Stimulated activated CD4-positive, alpha-beta T cell treated with anti-CD3 and anti-CD28 coated beads, Interleukin-15, amount 100 ng/mL, for 48 hours (primary cell): ENCODE results near the gene MDM4.
A peak's percentile ranks its signal among the peaks of the same experiment; 100 is the strongest.
"Not testable (repeated sequence)": the region's sequence is repeated elsewhere in the genome, so short reads cannot be mapped to it uniquely, and the experiment has no call there.

ENCODE experiments used
- DNase-seq, 2 donors: peaks; one replicate each; pipeline ENCODE4 v3.0.0-alpha.2; 2020; ENCODE audit warnings: low read depth in 2 of 2

The MDM4 gene, protein sequence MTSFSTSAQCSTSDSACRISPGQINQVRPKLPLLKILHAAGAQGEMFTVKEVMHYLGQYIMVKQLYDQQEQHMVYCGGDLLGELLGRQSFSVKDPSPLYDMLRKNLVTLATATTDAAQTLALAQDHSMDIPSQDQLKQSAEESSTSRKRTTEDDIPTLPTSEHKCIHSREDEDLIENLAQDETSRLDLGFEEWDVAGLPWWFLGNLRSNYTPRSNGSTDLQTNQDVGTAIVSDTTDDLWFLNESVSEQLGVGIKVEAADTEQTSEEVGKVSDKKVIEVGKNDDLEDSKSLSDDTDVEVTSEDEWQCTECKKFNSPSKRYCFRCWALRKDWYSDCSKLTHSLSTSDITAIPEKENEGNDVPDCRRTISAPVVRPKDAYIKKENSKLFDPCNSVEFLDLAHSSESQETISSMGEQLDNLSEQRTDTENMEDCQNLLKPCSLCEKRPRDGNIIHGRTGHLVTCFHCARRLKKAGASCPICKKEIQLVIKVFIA

GRCh38 chr1:204516180-204516879 is at the start of gene MDM4:
MDM4 (plus strand) TSS chr1:204516406; CDS start chr1:204525519, 9,113 bp downstream.
- peak; percentile 94 for DNase-seq

- no peak for DNase-seq
Observed at GRCh38 chr1:204466416-204467405, 49.5 kb upstream of the MDM4 start.

GRCh38 chr1:204468206-204468605 is 48.0 kb upstream of the MDM4 start:
- no peak for DNase-seq

DNA sequence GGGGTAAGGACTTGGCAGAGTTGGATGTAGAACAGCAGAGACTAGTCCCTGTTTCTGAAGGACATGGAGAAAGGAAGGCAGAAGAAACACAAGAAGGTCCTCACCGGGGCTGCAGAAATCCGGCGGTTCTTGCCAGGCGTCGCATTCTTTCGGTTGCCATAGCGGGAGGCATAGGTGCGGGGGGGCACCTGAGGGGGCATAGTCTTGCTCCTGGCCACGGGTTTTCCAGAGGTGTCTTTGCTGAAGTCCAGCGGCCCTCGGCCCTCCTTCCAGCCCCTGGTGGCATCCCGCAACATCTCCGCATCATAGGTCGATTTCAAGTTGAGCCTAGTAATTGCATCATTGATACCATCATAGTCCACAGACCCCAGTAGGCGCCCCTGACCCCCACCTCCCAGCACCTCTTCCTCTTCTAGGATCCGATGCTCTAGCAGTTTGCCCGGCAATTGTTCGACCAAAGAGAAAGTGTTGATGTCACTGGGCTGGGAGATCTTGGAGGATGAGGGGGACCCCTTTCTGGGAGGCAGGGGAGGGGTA is 47.4 kb upstream of the MDM4 start:
- no peak for DNase-seq

DNA sequence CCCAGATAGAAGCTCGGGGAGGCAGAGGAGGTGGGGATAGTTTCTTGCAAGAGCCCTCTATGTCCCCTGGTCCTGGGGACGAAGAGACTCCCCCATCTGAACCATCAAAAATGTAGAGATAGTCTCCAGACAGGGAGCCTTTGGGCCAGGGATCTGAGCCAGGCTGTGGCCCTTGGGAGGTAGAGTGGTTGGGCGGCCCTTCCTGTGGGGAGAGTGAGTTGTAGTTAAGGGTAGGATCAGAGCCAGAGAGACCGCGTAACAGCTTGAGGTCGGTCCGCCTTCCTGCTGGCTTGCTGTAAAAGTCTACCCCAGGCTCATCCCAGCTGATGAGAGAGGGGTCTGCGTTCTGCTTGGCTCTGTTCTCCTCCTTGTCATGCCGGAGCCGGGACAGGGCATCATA is 46.9 kb upstream of the MDM4 start:
- DNase-seq = no peak

DNA sequence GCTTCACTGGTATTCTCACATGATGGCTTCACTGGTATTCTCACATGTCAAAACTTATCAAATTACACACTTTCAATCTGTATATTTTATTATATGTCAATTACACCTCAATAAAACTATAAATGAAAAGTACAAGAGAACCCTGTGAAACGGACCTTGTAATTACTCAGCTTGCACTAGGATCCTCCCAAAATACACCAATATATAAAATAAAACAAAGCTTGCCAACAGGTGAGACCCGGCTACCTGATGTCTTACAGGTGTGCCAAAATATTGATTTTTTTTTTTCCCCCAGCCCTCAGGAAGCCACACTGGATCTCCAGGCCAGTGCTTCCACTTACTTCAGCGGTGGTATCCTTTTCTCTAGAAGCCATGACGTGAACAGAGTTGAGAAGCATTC is 44.5 kb upstream of the MDM4 start:
- no peak for DNase-seq

- no peak for DNase-seq
Observed at GRCh38 chr1:204472660-204473059, 43.5 kb upstream of the MDM4 start.

DNA sequence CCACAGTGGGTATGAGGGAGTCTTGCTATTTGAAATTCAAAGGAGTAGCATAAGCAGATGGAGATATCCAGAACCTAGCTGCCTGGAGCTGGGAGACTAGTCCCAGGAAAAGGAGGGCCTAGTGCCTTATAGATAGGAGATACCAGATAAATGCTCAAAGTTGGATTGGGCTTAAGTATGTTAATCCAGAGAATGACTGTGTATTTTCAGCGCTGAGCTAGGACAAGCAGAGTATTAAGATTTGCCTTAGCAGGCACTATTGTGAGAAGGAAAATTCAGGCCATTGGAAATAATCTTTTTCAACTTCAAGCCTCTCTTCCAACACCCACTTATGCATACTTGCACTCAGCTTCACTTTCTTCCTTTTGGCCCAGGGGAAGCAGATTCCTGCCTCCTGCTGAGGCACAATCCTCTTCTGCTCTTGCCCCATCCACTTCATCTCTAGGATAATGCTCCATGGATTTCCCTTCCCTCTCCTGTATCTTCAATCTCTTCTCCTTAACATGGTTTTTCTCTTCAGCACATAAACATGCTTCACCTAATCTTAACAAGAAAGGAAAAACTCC is 42.7 kb upstream of the MDM4 start:
- no peak for DNase-seq

- no peak for DNase-seq
Observed at GRCh38 chr1:204475656-204476432, 40.4 kb upstream of the MDM4 start.

DNA sequence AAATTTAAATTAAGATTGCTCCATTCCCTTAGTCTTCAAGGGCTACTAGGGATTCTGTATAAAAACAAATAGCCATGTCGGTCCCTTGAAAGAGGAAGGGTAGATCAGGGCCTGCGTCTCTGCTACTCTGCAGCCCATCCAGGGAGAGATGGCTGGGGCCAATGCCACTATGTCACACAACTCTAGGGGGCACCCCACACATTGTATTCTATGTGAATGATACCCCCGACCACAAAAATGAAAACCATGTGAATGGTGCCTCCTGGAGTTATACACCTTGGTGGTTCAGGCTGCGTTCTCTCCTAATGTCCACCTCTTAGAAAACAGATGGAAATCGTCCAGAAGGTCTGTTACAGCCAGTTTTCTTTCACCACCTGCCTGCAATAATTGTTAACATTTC is 39.6 kb upstream of the MDM4 start:
- no peak for DNase-seq

DNA sequence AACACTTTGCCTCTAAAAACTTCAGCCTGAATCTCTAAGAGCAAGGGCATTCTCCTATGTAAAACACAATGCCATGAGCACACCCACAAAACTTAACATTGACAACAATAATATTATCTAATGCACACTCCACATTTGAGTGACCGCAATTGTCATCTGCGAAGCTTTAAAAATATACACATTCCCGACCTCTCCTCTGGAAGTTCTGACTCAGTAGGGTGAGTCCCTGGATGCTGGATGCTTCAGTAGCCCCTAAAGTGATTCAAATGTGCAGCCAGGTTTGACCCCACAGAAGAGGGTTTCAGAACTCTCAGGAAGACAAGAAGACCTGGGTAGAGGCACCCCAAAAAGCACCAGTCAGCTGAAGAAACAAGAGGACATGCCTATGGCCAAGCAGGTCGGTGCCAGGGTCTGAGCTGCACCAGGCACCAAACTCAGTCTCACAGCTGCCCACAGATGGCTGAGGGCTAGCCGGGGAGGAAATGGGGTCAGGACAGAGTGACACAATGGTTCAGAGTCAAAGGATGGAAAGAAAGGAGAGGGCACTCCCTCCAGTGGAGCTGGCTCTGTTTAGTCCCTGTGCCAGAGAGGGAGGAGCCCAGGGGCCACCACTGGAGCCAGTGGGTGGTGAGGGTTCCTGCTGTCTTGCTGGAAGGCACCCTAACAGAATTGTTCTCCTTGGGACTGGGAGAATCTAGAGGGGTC is 39.0 kb upstream of the MDM4 start:
- no peak for DNase-seq

DNA sequence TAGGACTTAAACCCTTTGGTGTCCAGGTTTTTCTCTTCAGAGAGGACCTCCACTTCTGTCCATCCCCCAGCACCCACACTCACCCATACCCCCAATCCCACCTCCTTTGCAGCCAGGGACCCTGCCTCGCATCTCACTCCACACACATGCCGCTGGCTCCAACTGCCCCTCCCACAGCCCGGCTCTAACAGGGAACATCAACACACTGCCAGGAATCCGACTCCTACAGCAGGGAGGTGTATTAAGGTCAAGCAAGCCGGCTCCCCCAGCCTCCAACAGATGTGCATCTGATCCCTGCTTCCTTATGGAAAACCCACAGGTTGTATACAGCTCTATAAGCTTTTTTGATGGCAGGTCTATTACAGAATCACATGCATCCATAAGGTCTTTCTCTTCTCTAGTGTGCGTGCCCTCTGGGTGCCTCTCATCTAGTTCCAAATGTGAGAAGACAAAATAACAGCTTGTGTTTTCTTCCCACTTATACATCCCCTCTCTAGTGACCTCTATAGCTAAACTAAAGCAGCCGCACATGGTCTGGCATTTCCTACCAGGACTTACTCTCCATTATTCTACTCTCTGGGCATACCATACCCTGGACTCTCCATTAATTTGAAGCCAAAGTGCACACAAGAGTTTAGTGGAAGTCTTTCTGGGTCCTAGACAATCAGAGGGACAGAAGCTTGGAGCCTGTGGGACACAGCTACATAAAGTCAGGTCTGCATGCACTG is 37.9 kb upstream of the MDM4 start:
- DNase-seq = no peak

DNA sequence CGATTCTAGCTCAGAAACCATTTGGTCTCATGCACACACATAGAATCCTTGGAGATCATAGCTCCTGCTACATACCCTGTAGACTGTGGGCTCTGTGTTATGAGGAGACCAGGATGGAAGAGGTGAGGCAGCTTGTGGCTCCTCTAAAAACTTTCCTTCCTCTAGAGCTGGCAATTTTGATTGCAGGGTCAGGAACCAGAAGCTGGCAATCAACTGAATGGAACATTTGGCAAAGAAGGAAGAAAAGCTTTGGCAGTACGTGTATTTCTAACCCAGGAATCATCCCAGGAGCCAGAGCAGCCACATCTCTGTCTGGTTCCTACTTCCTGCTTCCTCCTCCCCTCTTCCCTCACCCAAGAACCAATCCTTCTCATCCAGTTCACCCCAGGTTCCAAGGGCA is 37.3 kb upstream of the MDM4 start:
- no peak for DNase-seq

- no peak for DNase-seq
Observed at GRCh38 chr1:204479387-204480136, 36.6 kb upstream of the MDM4 start.

GRCh38 chr1:204480515-204480914 is 35.7 kb upstream of the MDM4 start:
- no peak for DNase-seq

GRCh38 chr1:204483791-204484190 is 32.4 kb upstream of the MDM4 start:
- DNase-seq = no peak

DNA sequence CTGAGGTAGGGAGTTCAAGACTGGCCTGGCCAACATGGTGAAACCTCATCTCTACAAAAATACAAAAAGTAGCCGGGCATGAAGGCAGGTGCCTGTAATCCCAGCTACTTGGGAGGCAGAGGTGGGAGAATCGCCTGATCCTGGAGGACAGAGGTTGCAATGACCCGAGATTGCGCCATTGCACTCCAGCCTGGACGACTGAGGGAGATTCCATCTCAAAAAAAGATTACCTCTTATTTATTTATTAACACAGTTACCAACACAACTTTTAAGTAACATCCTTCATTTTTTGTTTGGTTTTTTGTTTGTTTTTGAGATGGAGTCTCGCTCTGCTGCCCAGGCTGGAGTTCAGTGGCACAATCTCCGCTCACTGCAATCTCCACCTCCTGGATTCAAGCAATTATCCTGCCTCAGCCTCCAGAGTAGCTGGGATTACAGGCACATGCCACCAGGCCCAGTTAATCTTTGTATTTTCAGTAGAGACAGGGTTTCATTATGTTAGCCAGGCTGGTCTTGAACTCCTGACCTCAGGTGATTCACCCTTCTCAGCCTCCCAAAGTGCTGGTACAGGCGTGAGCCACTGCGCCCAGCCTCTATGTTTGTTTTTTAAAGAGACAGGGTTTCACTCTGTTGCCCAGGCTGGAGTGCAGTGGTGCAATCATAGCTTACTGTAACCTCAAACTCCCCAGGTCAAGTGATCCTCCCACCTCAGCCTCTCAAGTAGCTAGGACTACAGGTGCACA is 29.5 kb upstream of the MDM4 start:
- DNase-seq = not testable (repeated sequence)

DNA sequence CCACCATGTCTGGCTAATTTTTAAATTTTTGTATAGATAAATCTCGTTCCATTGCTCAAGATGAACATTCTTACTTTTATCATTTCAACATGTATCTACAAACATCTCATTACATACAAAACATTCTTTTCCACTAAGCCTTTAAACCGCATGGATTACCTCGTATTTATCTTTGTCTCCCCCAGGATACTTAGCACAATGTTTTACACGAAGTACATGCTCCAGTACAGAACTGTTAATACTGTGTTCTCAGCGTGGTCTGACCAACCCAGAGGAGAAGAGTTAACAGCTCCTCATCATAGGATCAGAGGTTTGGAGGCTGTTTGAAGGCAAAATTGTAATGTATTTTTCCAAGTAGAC is 29.0 kb upstream of the MDM4 start:
- DNase-seq = no peak
